Measurements from ENCODE around the gene THSD4. TPM values are rescaled to one million over a fixed set of nuclear protein-coding genes. Genes with fewer than 3 reads are reported as not detected.

The THSD4 gene
- total RNA-seq, 1 donor = 50.9 TPM

- no peak for TF ChIP-seq CTCF (IDR thresholded peaks at IDR 0.05; ENCODE audit: insufficient read depth, low read length)
- no peak for DNase-seq (ENCODE audit: low read depth)
- H3K4me3 ChIP-seq (ENCODE audit: low read depth, low read length) = no peak overlapping the region
Measured at GRCh38 chr15:71649894-71650293, 534.6 kb downstream of the THSD4 start.

- H3K4me3 ChIP-seq (ENCODE audit: low read depth, low read length) = no peak overlapping the region
- TF ChIP-seq CTCF (IDR thresholded peaks at IDR 0.05; ENCODE audit: insufficient read depth, low read length) = no peak
- no peak for DNase-seq (ENCODE audit: low read depth)
Measured at GRCh38 chr15:71650603-71651002, 535.3 kb downstream of the THSD4 start.

GRCh38 chr15:71651750-71652186, 536.5 kb downstream of the THSD4 start:
- peak; percentile 65 for TF ChIP-seq CTCF (IDR thresholded peaks at IDR 0.05; ENCODE audit: insufficient read depth, low read length)
- DNase-seq (ENCODE audit: low read depth) = peak; percentile 88
- H3K4me3 ChIP-seq (ENCODE audit: low read depth, low read length) = no peak overlapping the region

GRCh38 chr15:71654042-71654719, 538.9 kb downstream of the THSD4 start:
- no peak for TF ChIP-seq CTCF (IDR thresholded peaks at IDR 0.05; ENCODE audit: insufficient read depth, low read length)
- no peak for DNase-seq (ENCODE audit: low read depth)
- no peak overlapping the region for H3K4me3 ChIP-seq (ENCODE audit: low read depth, low read length)

- peak; percentile 74 for DNase-seq (ENCODE audit: low read depth)
- H3K4me3 ChIP-seq (ENCODE audit: low read depth, low read length) = no peak overlapping the region
- no peak for TF ChIP-seq CTCF (IDR thresholded peaks at IDR 0.05; ENCODE audit: insufficient read depth, low read length)
Measured at GRCh38 chr15:71654720-71655174, 539.5 kb downstream of the THSD4 start.

- no peak for DNase-seq (ENCODE audit: low read depth)
- TF ChIP-seq CTCF (IDR thresholded peaks at IDR 0.05; ENCODE audit: insufficient read depth, low read length) = no peak
Measured at GRCh38 chr15:71656425-71656824, 541.2 kb downstream of the THSD4 start.

GRCh38 chr15:71657141-71657540, 541.9 kb downstream of the THSD4 start:
- H3K4me3 ChIP-seq (ENCODE audit: low read depth, low read length) = no peak overlapping the region
- TF ChIP-seq CTCF (IDR thresholded peaks at IDR 0.05; ENCODE audit: insufficient read depth, low read length) = no peak

More at GRCh38 chr15:71656425-71656824, 541.2 kb downstream of the THSD4 start:
- no peak overlapping the region for H3K4me3 ChIP-seq (ENCODE audit: low read depth, low read length)

More at GRCh38 chr15:71657141-71657540, 541.9 kb downstream of the THSD4 start:
- DNase-seq (ENCODE audit: low read depth) = no peak

Measured in fibroblast of the aortic adventitia (primary cell).